ENCODE data around the gene INHBA. TPM values are rescaled to one million over a fixed set of nuclear protein-coding genes. Genes with fewer than 3 reads are reported as not detected.

The INHBA gene
- total RNA-seq, 1 experiment from 2014 or later = 20.2 TPM

- Histone ChIP-seq H3K36me3 (no peaks in the 10 kb centered on the region), H3K27ac (no peak overlapping the region), H3K9me3 (replicated peaks) (no peaks in the 10 kb centered on the region), H3K4me1 (replicated peaks) (peaks cover 33% of the 10 kb centered on the region), H3K27me3 (replicated peaks) (no peaks in the 10 kb centered on the region), H3K4me3 (no peak overlapping the region)
- no peak for DNase-seq (ENCODE audit: low read depth in 1 of 2, low spot score in 2 of 2)
These were observed 27.8 kb upstream of the INHBA start for GRCh38 chr7:41730668-41731067.

- Histone ChIP-seq H3K27ac (no peak overlapping the region), H3K9me3 (replicated peaks) (no peaks in the 10 kb centered on the region), H3K27me3 (replicated peaks) (no peaks in the 10 kb centered on the region), H3K4me3 (no peak overlapping the region), H3K4me1 (replicated peaks) (peaks cover 33% of the 10 kb centered on the region), H3K36me3 (no peaks in the 10 kb centered on the region)
- no peak for DNase-seq (ENCODE audit: low read depth in 1 of 2, low spot score in 2 of 2)
These were observed 27.3 kb upstream of the INHBA start for GRCh38 chr7:41730161-41730560.

- H3K4me1 ChIP-seq (replicated peaks) = peaks cover 33% of the 10 kb centered on the region
- H3K4me3 ChIP-seq = no peak overlapping the region
- no peaks in the 10 kb centered on the region for H3K27me3 ChIP-seq (replicated peaks)
- H3K36me3 ChIP-seq = no peaks in the 10 kb centered on the region
- no peaks in the 10 kb centered on the region for H3K9me3 ChIP-seq (replicated peaks)
- no peak for DNase-seq (ENCODE audit: low read depth in 1 of 2, low spot score in 2 of 2)
- H3K27ac ChIP-seq = no peak overlapping the region
These were observed 26.2 kb upstream of the INHBA start for GRCh38 chr7:41729059-41729458.

GRCh38 chr7:41725013-41725412, 22.1 kb upstream of the INHBA start:
- Histone ChIP-seq H3K9me3 (replicated peaks) (no peaks in the 10 kb centered on the region), H3K4me1 (replicated peaks) (peaks cover 15% of the 10 kb centered on the region), H3K27ac (no peak overlapping the region), H3K27me3 (replicated peaks) (no peaks in the 10 kb centered on the region), H3K4me3 (no peak overlapping the region), H3K36me3 (no peaks in the 10 kb centered on the region)
- no peak for DNase-seq (ENCODE audit: low read depth in 1 of 2, low spot score in 2 of 2)

GRCh38 chr7:41720886-41721285, 18.0 kb upstream of the INHBA start:
- Histone ChIP-seq H3K4me3 (no peak overlapping the region), H3K4me1 (replicated peaks) (no peaks in the 10 kb centered on the region; the same call in 1 of the 2 replicates), H3K27ac (no peak overlapping the region), H3K27me3 (replicated peaks) (no peaks in the 10 kb centered on the region), H3K9me3 (replicated peaks) (no peaks in the 10 kb centered on the region), H3K36me3 (no peaks in the 10 kb centered on the region)
- DNase-seq (ENCODE audit: low read depth in 1 of 2, low spot score in 2 of 2) = no peak

GRCh38 chr7:41720046-41720445, 17.2 kb upstream of the INHBA start:
- no peak overlapping the region for H3K27ac ChIP-seq
- H3K9me3 ChIP-seq (replicated peaks) = no peaks in the 10 kb centered on the region
- no peaks in the 10 kb centered on the region for H3K27me3 ChIP-seq (replicated peaks)
- no peak for DNase-seq (ENCODE audit: low read depth in 1 of 2, low spot score in 2 of 2)
- no peak overlapping the region for H3K4me3 ChIP-seq
- H3K4me1 ChIP-seq (replicated peaks) = no peaks in the 10 kb centered on the region; the same call in 1 of the 2 replicates
- no peaks in the 10 kb centered on the region for H3K36me3 ChIP-seq

GRCh38 chr7:41716691-41717090, 13.8 kb upstream of the INHBA start:
- Histone ChIP-seq H3K4me3 (no peak overlapping the region), H3K4me1 (replicated peaks) (no peaks in the 10 kb centered on the region), H3K9me3 (replicated peaks) (no peaks in the 10 kb centered on the region), H3K36me3 (no peaks in the 10 kb centered on the region), H3K27ac (no peak overlapping the region), H3K27me3 (replicated peaks) (no peaks in the 10 kb centered on the region)
- no peak for DNase-seq (ENCODE audit: low read depth in 1 of 2, low spot score in 2 of 2)

GRCh38 chr7:41715000-41715399, 12.1 kb upstream of the INHBA start:
- Histone ChIP-seq H3K9me3 (replicated peaks) (no peaks in the 10 kb centered on the region), H3K4me1 (replicated peaks) (no peaks in the 10 kb centered on the region), H3K27ac (no peak overlapping the region), H3K4me3 (no peak overlapping the region), H3K27me3 (replicated peaks) (no peaks in the 10 kb centered on the region), H3K36me3 (no peaks in the 10 kb centered on the region)
- DNase-seq (ENCODE audit: low read depth in 1 of 2, low spot score in 2 of 2) = no peak

- H3K4me3 ChIP-seq = no peak overlapping the region
- no peak for DNase-seq (ENCODE audit: low read depth in 1 of 2, low spot score in 2 of 2)
- H3K36me3 ChIP-seq = no peaks in the 10 kb centered on the region
- peaks cover 5% of the 10 kb centered on the region for H3K4me1 ChIP-seq (replicated peaks)
- no peaks in the 10 kb centered on the region for H3K27me3 ChIP-seq (replicated peaks)
- H3K9me3 ChIP-seq (replicated peaks) = no peaks in the 10 kb centered on the region
- no peak overlapping the region for H3K27ac ChIP-seq
These were observed 8.6 kb upstream of the INHBA start for GRCh38 chr7:41711283-41712064.

GRCh38 chr7:41710838-41711237, 7.9 kb upstream of the INHBA start:
- H3K4me1 ChIP-seq (replicated peaks) = peaks cover 12% of the 10 kb centered on the region
- no peak overlapping the region for H3K4me3 ChIP-seq
- H3K9me3 ChIP-seq (replicated peaks) = no peaks in the 10 kb centered on the region
- DNase-seq (ENCODE audit: low read depth in 1 of 2, low spot score in 2 of 2) = no peak
- H3K36me3 ChIP-seq = no peaks in the 10 kb centered on the region
- H3K27ac ChIP-seq = no peak overlapping the region
- H3K27me3 ChIP-seq (replicated peaks) = no peaks in the 10 kb centered on the region

- Histone ChIP-seq H3K27ac (no peak overlapping the region), H3K36me3 (no peaks in the 10 kb centered on the region), H3K9me3 (replicated peaks) (no peaks in the 10 kb centered on the region), H3K27me3 (replicated peaks) (no peaks in the 10 kb centered on the region), H3K4me1 (replicated peaks) (peaks cover 17% of the 10 kb centered on the region), H3K4me3 (no peak overlapping the region)
- DNase-seq (ENCODE audit: low read depth in 1 of 2, low spot score in 2 of 2) = no peak
These were observed 6.7 kb upstream of the INHBA start for GRCh38 chr7:41709621-41710020.

GRCh38 chr7:41708581-41709358, 5.9 kb upstream of the INHBA start:
- DNase-seq (ENCODE audit: low read depth in 1 of 2, low spot score in 2 of 2) = no peak

GRCh38 chr7:41706228-41706930, 3.5 kb upstream of the INHBA start:
- no peak overlapping the region for H3K27ac ChIP-seq
- H3K27me3 ChIP-seq (replicated peaks) = no peaks in the 10 kb centered on the region
- H3K36me3 ChIP-seq = no peaks in the 10 kb centered on the region
- H3K4me3 ChIP-seq = no peak overlapping the region; the same call in 1 of the 2 replicates
- no peaks in the 10 kb centered on the region for H3K9me3 ChIP-seq (replicated peaks)
- no peak for DNase-seq (ENCODE audit: low read depth in 1 of 2, low spot score in 2 of 2)
- H3K4me1 ChIP-seq (replicated peaks) = peaks cover 49% of the 10 kb centered on the region

More at GRCh38 chr7:41708581-41709358, 5.9 kb upstream of the INHBA start:
- H3K27ac ChIP-seq = no peak overlapping the region
- no peaks in the 10 kb centered on the region for H3K9me3 ChIP-seq (replicated peaks)
- H3K4me1 ChIP-seq (replicated peaks) = peaks cover 25% of the 10 kb centered on the region
- H3K4me3 ChIP-seq = no peak overlapping the region
- H3K27me3 ChIP-seq (replicated peaks) = no peaks in the 10 kb centered on the region
- H3K36me3 ChIP-seq = no peaks in the 10 kb centered on the region
